Measurements from ENCODE around the gene GRM1. TPM values are rescaled to one million over a fixed set of nuclear protein-coding genes. Genes with fewer than 3 reads are reported as not detected.

GRM1 gene
- total RNA-seq, 1 donor from 2014 or later = 0.05 TPM

- FAIRE-seq = no peak
- no peaks in the 10 kb centered on the region for H3K36me3 Mint-ChIP-seq (ENCODE audit: low read depth, unreplicated experiment)
These were observed 244.6 kb downstream of the GRM1 start for GRCh38 chr6:146273490-146273889.

GRCh38 chr6:146277142-146277541 is 248.3 kb downstream of the GRM1 start:
- Histone ChIP-seq H3K79me2 (ENCODE audit: insufficient read depth, low read length) (no peaks in the 10 kb centered on the region), H4K20me1 (ENCODE audit: insufficient read depth, low read length) (no peaks in the 10 kb centered on the region), H3K27me3 (ENCODE audit: insufficient read depth, low read length) (no peaks in the 10 kb centered on the region), H3K4me1 (ENCODE audit: insufficient read depth, low read length) (no peaks in the 10 kb centered on the region), H2AFZ (ENCODE audit: low read depth, low read length) (no peak overlapping the region), H3K36me3 (ENCODE audit: insufficient read depth, low read length) (no peaks in the 10 kb centered on the region), H3K4me3 (ENCODE audit: insufficient read depth, low read depth, low read length) (no peak overlapping the region), H3K4me2 (ENCODE audit: low read length) (no peak overlapping the region), H3K9me3 (ENCODE audit: insufficient read depth, low read depth, low read length) (no peaks in the 10 kb centered on the region), H3K9ac (ENCODE audit: low read length) (no peak overlapping the region), H3K27ac (ENCODE audit: low read depth, low read length) (no peak overlapping the region)
- Mint-ChIP-seq H3K36me3 (ENCODE audit: low read depth, unreplicated experiment) (no peaks in the 10 kb centered on the region), H3K9me3 (ENCODE audit: unreplicated experiment) (no peaks in the 10 kb centered on the region), H3K4me1 (ENCODE audit: low read depth, unreplicated experiment) (no peaks in the 10 kb centered on the region), H3K4me3 (ENCODE audit: unreplicated experiment) (no peak overlapping the region), H3K27ac (ENCODE audit: unreplicated experiment) (no peak overlapping the region), H3K27me3 (ENCODE audit: low read depth, unreplicated experiment) (no peaks in the 10 kb centered on the region)
- TF ChIP-seq EZH2 (IDR thresholded peaks at IDR 0.05; ENCODE audit: insufficient read depth, low read length) (no peak), CTCF (IDR thresholded peaks at IDR 0.05; ENCODE audit: insufficient read depth, low read depth, low read length) (no peak)
- FAIRE-seq = no peak
- no peak for DNase-seq (ENCODE audit: low read depth)

More at GRCh38 chr6:146273490-146273889, 244.6 kb downstream of the GRM1 start:
- Histone ChIP-seq H3K27ac (ENCODE audit: low read depth, low read length) (no peak overlapping the region), H2AFZ (ENCODE audit: low read depth, low read length) (no peak overlapping the region), H3K4me1 (ENCODE audit: insufficient read depth, low read length) (no peaks in the 10 kb centered on the region), H4K20me1 (ENCODE audit: insufficient read depth, low read length) (no peaks in the 10 kb centered on the region), H3K27me3 (ENCODE audit: insufficient read depth, low read length) (no peaks in the 10 kb centered on the region), H3K9ac (ENCODE audit: low read length) (no peak overlapping the region), H3K36me3 (ENCODE audit: insufficient read depth, low read length) (no peaks in the 10 kb centered on the region), H3K9me3 (ENCODE audit: insufficient read depth, low read depth, low read length) (no peaks in the 10 kb centered on the region), H3K4me3 (ENCODE audit: insufficient read depth, low read depth, low read length) (no peak overlapping the region), H3K79me2 (ENCODE audit: insufficient read depth, low read length) (no peaks in the 10 kb centered on the region), H3K4me2 (ENCODE audit: low read length) (no peak overlapping the region)
- no peak overlapping the region for H3K4me3 Mint-ChIP-seq (ENCODE audit: unreplicated experiment)
- TF ChIP-seq EZH2 (IDR thresholded peaks at IDR 0.05; ENCODE audit: insufficient read depth, low read length) (no peak), CTCF (IDR thresholded peaks at IDR 0.05; ENCODE audit: insufficient read depth, low read depth, low read length) (no peak)
- H3K27ac Mint-ChIP-seq (ENCODE audit: unreplicated experiment) = no peak overlapping the region
- H3K9me3 Mint-ChIP-seq (ENCODE audit: unreplicated experiment) = peaks cover 2% of the 10 kb centered on the region
- no peak for DNase-seq (ENCODE audit: low read depth)
- no peaks in the 10 kb centered on the region for H3K27me3 Mint-ChIP-seq (ENCODE audit: low read depth, unreplicated experiment)
- H3K4me1 Mint-ChIP-seq (ENCODE audit: low read depth, unreplicated experiment) = no peaks in the 10 kb centered on the region

- no peak overlapping the region for H3K9ac ChIP-seq (ENCODE audit: low read length)
- no peaks in the 10 kb centered on the region for H4K20me1 ChIP-seq (ENCODE audit: insufficient read depth, low read length)
- TF ChIP-seq CTCF (IDR thresholded peaks at IDR 0.05; ENCODE audit: insufficient read depth, low read depth, low read length) (no peak), EZH2 (IDR thresholded peaks at IDR 0.05; ENCODE audit: insufficient read depth, low read length) (no peak)
- no peaks in the 10 kb centered on the region for H3K9me3 ChIP-seq (ENCODE audit: insufficient read depth, low read depth, low read length)
- no peaks in the 10 kb centered on the region for H3K9me3 Mint-ChIP-seq (ENCODE audit: unreplicated experiment)
- H3K4me1 ChIP-seq (ENCODE audit: insufficient read depth, low read length) = no peaks in the 10 kb centered on the region
- H3K27me3 ChIP-seq (ENCODE audit: insufficient read depth, low read length) = no peaks in the 10 kb centered on the region
- H2AFZ ChIP-seq (ENCODE audit: low read depth, low read length) = no peak overlapping the region
- H3K79me2 ChIP-seq (ENCODE audit: insufficient read depth, low read length) = no peaks in the 10 kb centered on the region
- no peak for DNase-seq (ENCODE audit: low read depth)
- H3K27ac ChIP-seq (ENCODE audit: low read depth, low read length) = no peak overlapping the region
- H3K4me3 ChIP-seq (ENCODE audit: insufficient read depth, low read depth, low read length) = no peak overlapping the region
- no peaks in the 10 kb centered on the region for H3K36me3 ChIP-seq (ENCODE audit: insufficient read depth, low read length)
- no peak overlapping the region for H3K27ac Mint-ChIP-seq (ENCODE audit: unreplicated experiment)
- H3K4me2 ChIP-seq (ENCODE audit: low read length) = no peak overlapping the region
- H3K4me1 Mint-ChIP-seq (ENCODE audit: low read depth, unreplicated experiment) = no peaks in the 10 kb centered on the region
- H3K36me3 Mint-ChIP-seq (ENCODE audit: low read depth, unreplicated experiment) = no peaks in the 10 kb centered on the region
- no peak for FAIRE-seq
- no peak overlapping the region for H3K4me3 Mint-ChIP-seq (ENCODE audit: unreplicated experiment)
- no peaks in the 10 kb centered on the region for H3K27me3 Mint-ChIP-seq (ENCODE audit: low read depth, unreplicated experiment)
These were observed 252.9 kb downstream of the GRM1 start for GRCh38 chr6:146281651-146282362.

Measured in astrocyte (in vitro differentiated cells and primary cell).